Hindlimb muscle (tissue), 1 donor: ENCODE measurements around the gene ITGB6. TPM values are rescaled to one million over a fixed set of nuclear protein-coding genes. Genes with fewer than 3 reads are reported as not detected.
"Not testable (repeated sequence)": the region's sequence is repeated elsewhere in the genome, so short reads cannot be mapped to it uniquely, and the experiment has no call there.

Source experiments
- DNase-seq: peaks from one replicate; pipeline ENCODE4 v3.0.0-alpha.2; 2013
- polyA plus RNA-seq: library from polyadenylated mRNA; unstranded; fragments of 120-200 nt; gene quantifications from one replicate; pipeline ENCODE4 v1.2.1, GENCODE V29; 2013; ENCODE audit not compliant: insufficient read length

Gene ITGB6
- polyA plus RNA-seq, 1 donor, result 52.2 TPM

DNA sequence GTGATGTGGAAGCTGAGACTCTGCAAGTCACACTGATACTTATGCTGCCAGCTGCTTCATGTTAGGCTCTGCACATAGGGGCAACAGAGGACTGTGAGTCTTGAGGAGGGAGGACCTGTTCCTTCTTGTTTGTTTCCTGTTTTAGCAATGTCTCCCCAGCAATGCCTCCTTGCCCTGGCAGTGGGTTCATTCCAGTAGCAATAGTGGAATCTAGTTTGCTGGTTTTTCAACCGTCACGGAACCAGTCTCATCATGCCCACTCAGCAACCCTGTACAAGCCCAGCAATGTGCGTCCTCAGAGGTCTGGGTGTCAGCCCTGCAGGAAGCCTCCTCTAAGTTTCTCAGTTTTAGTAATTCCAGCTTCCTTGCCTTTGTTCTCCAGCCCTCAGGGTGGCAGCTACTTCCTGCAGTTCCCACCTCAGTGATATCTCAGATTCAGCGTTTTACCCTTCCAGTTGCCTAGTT is 20.5 kb upstream of the ITGB6 start:
- DNase-seq, result no peak

DNA sequence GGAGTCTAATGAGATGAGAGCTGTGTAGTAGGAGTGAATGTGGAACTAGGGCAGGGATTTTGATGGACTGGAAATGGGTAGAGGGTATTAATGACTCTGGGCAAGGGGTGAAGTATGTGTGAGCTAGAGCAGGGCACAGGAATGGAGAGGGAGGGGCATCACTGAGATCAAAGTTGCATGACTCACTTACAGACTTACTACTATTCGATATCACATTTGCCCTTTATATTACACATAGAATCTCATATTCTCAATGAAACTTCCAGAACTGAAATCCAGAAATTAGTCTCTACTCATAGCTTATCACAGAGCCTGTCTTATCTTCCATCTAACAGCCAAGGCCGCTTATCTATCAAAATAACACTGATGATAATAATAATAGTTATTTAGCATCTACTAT is 20.0 kb upstream of the ITGB6 start:
- DNase-seq, result no peak

DNA sequence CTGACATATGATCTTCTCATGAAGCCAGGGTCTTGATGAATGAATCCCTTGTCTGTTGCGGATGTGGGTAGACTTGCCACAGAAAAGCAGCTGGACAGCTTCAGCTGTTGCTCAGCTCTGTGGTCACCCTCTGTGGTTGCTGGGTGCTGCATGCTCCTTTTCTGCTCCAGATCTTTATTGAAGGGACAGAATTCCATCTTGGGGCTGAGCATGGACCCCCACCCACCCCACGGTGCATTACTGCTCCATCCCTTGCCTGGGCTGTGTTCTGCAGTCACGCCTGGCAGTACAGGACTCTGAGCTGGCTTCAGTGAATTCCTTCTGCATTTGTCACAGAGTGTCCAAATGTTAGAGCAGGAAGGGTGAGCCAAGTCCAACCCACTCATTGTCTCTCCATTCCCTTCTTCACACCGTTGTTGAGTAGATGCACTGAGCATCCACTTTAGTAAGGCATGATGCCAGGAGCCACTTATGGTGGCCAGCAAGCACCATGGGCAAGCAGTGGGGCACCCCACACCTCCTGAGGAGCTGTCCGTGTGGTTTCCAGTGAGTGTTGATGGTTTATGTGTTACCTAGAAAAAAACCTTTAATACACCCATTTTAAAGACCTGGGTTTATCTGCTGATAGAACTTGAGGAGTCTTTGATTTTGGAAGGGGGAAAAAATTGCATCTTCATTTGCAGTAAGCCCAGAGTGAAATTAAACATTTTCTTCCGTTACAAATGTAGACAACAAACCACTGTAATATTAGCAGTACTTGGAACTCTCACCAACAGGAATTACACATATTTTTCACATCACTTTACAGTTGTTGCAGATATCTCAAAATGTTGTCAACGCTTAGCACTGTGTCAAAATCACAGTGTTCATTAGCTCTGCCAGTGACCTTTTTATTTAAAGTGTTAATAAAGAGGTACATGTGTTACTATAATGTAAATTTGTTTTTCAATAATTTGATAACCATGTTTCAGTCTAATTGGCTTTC is 14.7 kb upstream of the ITGB6 start:
- DNase-seq, result peak; percentile 32

DNA sequence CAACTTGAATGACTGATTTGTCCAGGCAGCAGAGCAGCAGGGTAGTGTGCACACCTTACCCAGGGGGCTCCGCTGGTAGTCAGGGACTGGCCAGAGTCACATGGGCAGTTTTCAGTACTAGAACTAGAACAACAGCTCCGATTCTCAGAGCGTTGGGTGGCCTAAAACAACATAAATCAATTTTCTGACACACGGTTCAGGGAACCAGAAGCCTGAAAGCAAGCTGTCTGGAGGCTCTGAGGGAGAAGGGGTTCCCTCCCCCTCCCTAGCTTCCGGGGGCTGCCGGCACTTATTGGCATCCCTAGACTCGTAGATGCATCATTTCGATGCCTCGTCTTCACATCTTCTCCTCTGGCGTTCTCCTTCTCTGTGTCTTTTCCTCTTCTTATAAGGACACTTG is 13.4 kb upstream of the ITGB6 start:
- DNase-seq, result no peak

DNA sequence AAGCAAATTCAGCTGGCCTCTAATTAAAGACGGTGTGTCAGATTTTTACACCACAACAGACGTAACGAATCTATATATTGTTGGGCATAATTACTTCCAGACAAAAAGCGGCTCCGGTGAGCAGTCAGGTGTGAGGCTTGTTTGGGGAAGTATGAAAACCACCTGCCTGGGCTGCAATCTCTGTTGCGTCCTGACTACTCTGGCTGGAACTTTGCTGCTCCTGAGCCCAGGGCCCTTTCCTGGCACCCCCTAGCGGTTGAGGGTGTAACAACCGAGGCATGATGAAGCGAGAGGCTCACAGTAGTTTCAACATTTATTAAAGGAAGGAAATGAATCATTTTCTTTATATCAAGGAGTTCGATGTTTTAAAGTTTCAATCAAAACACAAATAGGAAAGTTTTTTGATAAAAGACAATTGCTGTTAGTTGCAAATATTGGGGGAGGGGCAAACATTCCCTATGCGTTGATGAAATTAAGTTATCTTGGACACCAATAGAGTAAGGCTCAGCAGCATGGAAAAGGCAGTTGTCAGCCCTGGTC is 10.6 kb upstream of the ITGB6 start:
- DNase-seq, result no peak

DNA sequence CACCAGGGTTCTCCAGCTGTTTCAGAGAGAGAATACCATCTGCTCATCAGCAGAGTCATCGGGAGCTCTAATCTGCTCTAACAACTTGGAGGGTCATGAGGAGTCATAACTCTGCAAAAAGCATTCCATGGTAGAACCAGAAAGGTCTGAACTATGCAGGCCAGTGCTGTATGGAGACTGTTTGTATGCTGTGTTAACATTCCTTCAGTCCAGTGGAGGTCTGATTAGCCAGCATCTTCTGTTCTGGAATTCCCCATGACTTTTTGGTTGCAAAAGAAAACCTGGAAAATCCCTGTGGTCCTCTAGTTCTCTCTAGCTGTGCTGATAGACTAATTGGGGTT is 9.4 kb upstream of the ITGB6 start:
- DNase-seq, result no peak

DNA sequence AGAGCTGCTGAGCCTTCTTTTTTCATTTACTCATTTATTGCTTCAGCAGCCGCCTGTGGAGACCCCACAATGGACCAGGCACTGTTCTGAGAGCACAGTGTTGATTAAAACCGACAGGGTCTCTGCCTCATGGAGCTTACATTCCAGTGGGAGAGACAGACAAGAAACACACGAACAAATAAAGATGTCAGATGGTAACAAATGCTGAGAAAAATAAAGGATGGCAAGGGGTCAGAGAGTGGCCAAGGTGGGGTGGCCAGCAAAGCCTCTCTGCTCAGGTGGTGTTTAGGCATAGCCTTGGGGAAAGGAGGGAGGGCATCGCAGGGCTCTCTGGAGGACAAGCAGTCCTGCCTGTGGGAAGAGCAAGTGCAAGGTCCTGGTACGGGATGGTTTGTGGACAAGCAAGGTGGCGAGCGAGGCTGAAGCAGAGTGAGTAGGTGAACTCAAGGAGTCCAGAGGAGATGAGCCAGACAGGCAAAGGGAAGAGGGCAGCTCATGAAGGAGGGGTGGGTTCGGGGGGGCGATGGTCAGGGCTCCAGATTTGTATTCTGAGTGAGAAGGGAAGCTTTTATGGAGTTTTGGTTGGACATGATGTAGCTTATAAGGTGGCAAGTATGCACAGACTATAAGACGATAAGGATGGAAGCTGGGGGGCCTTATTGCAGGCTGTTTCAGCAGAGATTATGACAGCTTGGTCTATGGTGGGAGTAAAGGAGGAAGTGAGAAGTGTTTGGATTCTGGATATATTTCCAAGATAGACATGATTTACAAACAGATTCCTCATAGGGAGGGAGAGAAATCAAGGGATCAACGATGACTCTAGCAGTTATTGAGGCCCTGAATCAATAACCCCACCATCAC is 8.8 kb upstream of the ITGB6 start:
- DNase-seq, result no peak

DNA sequence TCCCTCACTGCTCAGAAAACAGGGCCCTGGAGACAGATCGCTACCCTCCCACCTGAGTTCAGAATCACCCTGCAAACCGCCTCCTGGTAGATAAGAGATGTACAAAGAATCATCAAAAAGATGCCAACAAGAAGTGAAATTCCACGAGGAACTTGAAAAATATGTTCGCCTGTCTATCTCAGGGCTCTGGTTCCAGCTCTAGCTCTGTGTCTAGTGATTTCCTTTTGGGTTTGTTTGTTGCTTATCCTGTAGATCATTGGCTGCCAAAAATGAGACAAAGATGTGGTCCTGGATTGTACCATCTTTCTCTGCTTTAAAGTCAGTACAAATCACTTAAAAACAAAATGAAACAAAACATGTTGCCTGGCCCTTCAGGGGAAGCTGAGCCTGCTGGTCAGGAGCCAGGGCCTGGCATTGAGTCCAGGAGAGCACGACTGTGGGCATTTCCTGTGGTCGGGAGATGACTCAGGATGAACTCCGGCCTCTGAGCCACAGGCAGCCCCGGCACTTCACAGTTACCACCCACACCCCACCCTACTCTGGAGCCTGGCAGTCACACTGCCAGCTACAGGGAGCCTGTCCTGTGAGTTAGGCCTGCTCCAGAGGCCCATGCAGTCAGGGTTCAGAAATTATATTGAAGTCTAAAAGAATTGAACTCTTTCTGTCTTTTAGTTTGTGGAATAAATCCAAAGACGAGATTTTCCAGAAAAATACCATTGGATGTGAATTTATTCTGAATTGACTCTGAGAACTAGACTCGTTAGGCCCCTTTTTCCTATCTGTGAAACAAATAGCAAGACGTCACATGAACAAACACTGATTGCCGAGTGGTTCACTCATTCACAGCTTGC is 8.0 kb upstream of the ITGB6 start:
- DNase-seq, result no peak

DNA sequence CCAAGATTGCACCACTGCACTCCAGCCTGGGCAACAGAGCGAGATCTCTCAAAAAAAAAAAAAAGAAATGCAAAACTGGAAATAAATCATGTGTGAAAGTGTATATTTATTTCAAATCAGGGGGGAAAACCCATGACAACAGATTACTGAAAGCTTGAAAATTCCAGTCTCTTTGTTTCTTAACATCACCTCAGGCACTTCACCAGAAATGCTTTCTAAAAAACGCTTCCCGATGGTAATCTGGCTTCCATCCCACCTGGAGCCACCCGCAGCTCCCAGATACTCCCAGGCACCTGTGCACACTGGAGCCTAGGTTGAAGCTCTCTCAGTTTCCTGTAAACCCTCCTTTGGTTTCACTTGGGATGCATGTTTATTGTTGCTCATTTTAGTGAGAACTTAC is 7.2 kb upstream of the ITGB6 start:
- DNase-seq, result no peak

DNA sequence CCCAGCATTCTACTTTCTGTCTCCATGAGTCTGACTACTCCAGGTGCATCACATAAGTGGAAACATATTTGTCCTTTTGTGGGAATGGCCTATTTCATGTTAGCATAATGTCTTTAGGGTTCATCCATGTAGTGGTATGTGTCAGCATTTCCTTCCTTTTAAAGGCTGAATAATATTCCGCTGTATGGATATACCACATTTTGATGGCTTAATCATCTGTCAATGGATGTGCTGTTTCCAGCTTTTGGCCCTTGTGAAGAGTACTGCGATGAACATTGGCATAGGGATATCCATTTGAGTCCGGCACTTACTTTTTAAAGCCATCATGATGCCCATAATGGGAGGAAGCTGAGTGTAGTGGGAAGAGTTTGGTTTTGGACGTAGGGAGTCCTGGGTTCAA is 6.4 kb upstream of the ITGB6 start:
- DNase-seq, result no peak

DNA sequence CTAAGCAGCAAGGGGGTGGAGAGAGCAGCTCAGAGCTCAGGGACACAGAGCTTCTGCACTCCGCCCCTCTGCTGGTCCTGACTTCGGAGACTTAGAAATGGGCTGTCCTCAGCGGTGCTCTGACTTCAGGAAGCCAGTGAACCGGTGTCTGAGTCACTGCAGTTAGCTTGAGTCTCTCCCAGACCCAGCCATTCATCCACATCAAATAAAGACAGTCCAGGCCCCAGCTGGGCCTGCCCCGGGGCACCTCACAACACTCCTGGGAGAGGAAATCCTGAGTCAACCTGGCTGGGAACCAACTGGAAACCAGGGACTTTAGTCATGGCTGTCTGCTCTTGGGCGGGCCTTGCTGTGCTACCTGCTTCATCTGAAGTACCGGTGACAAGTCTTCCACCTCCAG is 5.4 kb upstream of the ITGB6 start:
- DNase-seq, result no peak

DNA sequence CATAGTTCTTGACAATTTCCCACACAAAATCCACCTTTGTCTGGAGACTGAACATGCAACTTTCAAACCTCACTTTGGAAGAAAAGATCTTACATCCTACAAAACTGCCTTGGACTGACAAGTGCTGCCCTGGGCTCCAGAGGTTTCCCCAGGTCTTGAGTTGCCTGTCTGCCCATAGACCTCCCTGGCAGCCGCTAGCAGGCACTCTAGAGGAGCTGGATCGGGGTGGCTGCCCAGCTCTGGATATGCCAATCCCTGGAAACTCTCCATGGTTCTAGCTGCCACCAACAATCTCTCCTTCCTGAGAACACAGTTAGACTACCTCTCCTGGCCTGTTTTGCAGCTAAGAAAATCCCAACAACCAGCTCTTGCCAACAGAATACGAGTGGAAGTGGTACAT is 3.4 kb upstream of the ITGB6 start:
- DNase-seq, result no peak

DNA sequence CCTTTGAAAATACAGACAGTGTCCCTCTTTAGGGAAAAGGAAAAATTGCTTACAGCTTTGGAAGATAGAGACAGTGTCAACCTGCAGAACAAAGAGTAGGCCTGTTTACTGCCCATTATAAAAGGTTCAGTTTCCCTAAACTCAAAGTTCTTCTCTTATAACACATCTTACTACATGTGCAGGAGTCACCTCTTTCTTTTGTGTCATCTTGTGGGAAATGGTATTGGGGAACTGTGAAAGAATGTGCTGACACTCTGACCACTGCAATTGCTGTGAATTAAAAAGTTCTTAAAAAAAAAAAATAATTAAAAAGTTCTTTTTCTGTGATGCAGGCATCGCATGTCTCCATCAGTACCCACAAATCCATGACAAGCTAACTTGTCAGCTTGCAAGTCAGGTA is 2.9 kb upstream of the ITGB6 start:
- DNase-seq, result no peak

DNA sequence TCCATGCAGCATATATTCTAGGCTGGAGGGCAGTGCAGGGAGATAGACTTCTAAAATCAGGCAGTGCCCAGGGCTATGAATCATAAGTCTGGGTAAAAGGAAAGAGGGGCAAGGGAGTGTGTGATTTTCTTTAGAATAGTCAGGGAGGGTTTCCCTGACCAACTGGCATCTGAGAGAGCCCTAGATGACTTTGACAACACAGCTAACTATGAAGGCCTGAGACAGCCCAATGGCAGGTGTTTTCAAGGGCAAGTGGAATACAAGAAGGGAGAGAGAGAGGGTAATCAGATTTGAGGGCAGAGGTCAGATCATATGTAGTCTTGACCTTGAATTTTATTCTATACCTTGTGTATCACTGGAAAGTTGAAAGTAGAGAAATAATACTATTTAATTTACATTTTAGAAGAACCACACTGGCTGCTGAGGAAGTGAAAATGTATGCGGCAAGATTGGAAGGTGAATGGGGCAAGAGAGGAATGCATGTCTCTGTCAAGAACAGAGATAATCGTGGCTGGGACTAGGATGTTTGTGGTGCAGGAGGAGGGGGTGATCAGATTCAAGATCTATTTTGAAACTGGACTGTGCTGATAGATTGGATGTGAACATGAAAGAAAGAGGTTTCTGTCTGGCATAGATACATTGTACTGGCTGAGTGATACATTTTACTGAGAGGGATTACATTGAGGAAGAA is 1.9 kb upstream of the ITGB6 start:
- DNase-seq, result no peak

DNA sequence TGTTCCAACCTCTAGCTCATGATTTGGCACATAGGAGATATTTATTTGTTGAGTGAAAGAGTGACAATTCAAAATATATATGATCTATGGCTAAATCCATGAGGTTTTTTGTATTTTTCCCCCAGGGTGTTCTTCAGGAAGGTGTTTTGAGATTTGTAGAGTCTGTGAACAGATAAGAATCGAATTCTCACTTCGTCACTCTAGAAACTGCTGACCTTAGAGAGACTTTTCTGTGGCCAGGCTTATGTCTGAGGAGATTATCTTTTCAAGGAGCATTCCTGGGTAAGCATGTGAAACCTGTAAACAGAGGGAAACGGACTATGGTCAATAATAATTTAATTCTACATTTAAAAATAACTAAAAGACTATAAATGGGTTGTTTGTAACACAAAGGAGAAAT is 849 bp upstream of the ITGB6 start:
- DNase-seq, result no peak

DNA sequence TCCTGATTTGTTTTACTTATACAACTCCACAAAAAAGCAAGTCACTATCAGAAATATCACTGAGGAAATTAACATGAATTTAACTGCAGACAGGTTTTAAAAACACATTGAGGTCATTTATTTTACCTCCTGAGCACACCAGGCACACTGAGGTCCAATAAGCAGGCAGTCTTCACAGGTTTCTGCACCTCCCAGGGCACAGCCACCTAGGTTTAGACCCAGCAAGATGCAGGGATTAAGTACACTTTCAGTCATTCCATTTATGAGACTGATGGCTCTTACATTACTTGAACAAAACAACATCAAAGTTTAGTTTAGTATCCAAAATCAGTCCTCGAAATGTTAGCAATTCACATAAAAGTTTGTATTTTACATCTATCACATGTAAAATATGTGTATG is 1.0 kb downstream of the ITGB6 start:
- DNase-seq, result no peak

DNA sequence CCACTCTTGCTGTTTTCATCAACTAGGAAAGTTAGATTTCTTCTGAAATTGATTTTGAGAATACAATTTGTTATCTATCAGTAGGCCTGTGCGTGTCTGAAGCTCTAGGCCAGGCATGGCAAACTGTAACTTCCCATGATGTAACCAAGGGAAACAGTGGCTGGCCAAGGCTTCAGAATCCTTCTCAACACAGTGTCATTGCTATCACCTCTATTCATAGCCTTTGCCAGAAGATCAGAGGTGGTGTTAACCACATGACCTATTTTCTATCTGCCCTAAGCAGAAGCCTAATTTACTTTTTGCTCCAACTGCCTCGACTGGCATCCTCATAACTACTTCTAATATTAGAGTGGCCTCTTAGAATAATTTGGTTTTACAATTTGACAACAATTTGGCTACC is 2.5 kb downstream of the ITGB6 start:
- no peak for DNase-seq

DNA sequence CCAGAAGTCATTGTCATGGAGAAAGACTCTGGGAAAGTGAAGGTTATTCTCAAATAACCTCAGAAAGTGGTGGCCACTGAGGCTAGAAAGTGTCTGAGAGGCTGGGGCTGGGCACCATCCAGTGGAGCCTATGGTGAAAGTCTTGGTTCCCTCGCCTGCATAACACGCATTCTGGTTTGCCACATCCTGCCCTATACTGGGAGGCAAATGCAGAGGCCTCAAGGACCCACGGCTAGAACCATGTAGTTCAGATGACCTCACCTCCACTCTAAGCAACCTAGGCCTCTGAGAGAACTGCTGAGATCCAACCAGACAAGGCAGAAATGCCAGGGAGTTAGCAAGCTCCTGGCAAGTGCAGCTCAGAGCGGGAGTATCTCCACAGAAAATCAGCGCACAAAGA is 5.1 kb downstream of the ITGB6 start:
- no peak for DNase-seq

DNA sequence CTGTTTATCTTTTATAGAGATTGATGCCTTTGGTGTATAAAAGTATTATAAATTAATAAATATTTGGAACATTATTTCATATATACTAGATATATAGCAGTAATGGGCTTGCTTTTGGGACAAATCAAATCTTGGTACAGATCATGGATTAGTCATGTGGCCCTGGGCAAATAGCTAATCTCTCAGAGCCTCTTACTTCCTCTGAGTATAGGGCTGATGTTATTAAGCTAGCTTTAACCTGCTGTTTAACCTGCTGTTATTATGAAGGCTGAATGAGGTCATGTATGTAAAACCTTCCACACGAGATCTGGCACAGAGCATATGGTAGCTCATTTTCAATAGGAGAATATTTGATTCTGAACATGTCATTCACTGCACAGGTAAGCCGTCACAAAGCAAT is 5.7 kb downstream of the ITGB6 start:
- no peak for DNase-seq

DNA sequence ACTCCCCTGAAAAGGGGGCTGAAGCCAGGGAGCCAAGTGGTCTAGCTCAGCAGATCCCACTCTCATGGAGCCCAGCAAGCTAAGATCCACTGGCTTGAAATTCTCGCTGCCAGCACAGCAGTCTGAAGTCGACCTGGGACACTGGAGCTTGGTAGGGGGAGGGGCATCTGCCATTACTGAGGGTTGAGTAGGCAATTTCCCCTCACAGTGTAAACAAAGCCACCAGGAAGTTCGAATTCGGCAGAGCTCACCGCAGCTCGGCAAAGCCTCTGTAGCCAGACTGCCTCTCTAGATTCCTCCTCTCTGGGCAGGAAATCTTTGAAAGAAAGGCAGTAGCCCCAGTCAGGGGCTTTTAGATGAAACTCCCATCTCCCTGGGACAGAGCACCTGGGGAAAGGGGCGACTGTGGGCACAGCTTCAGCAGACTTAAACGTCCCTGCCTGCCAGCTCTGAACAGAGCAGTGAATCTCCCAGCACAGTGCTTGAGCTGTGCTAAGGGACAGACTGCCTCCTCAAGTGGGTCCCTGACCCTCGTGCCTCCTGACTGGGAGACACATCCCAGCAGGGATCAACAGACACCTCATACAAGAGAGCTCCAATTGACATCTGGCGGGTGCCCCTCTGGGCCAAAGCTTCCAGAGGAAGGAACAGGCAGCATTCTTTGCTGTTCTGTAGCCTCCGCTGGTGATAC is 18.8 kb downstream of the ITGB6 start:
- not testable (repeated sequence) for DNase-seq

DNA sequence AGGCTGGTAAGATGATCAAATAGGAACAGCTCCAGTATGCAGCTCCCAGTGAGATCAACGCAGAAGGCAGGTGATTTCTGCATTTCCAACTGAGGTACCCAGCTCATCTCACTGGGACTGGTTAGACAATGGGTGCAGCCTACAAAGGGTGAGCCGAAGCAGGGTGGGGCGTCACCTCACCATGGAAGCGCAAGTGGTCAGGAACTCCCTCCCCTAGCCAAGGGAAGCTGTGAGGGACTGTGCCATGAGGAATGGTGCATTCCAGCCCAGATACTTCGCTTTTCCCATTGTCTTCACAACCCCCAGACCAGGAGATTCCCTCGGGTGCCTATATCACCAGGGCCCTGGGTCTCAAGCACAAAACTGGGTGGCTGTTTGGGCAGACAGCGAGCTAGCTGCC is 19.4 kb downstream of the ITGB6 start:
- DNase-seq, result not testable (repeated sequence)
